NCI-H146 treated with DMSO at 0.1 percent for 48 hours (cell line): ENCODE data around the gene ITFG1.
"Not testable (repeated sequence)": the region's sequence is repeated elsewhere in the genome, so short reads cannot be mapped to it uniquely, and the experiment has no call there.

Source experiments
- DNase-seq: peaks from one replicate; lab custom pipeline; 2025; ENCODE audit not compliant: unreplicated experiment; lab: John Stamatoyannopoulos, UW

Gene ITFG1

DNA sequence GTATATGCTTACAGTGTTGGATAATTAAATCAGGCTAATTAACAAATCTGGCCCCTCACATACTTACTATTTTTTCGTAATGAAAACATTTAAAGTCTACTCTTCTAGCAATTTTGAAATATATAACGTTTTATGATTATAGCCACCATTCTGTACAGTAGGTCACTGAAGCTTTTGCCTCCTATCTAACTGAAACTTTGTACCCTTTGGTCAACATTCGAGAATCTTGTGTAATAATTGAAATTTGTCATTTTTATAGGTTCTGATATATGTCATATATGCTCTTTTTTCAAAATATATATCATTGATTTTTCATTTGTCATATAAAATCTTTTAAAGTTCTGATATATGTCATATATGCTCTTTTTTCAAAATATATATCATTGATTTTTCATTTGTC, 12.9 kb upstream of the ITFG1 start:
- no peak for DNase-seq

DNA sequence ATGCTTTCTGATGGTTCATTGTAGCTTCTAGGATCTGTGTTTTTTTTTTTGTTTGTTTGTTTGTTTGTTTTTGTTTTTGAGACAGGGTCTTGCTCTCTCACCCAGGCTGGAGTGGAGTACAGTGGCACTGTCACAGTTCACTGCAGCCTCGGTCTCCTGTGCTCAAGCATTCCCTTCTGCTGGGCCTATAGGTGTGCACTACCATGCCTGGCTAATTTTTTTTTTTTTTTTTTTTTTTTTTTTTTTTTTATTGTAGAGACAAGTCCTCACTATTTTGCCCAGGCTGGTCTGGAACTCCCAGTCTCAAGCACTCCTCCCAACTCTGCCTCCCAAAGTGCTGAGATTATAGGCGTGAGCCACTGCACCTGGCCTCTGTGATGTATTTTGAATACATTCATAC, 12.1 kb upstream of the ITFG1 start:
- DNase-seq: not testable (repeated sequence)

DNA sequence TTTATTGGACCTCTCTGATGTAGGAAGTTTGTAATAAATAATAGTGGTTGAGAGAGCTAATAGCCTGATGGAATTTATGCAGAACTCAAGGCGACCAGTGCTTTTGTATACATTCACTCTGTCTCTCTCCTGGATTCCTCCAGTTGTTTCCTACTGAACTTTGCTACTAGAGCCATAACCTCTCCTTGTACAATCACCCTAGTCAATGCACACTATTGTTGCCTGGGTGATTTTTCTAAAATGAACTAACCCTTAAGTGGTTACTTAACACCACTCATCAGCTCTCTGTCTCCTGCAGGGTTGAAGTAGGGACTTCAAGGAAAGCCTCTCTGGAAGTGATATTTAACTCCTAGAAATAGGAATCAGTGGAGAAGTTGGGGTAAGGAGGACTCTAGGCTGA, 9.9 kb upstream of the ITFG1 start:
- no peak for DNase-seq

DNA sequence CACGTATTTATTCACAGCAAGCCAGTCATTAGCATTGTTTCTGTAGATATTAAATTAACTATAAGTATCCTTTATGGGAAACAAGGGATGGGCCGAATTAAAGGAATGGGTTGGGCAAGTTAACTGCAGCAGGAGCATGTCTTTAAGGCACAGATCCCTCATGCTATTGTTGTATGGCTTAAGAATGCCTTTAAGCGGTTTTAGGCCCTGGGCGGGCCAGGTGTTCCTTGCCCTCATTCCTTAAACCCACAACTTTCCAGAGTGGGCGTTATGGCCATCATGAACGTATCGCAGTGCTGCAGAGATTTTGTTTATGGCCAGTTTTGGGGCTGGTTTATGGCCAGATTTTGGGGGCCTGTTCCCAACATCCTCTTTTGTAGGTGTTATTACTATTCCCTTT, 9.3 kb upstream of the ITFG1 start:
- DNase-seq: no peak

DNA sequence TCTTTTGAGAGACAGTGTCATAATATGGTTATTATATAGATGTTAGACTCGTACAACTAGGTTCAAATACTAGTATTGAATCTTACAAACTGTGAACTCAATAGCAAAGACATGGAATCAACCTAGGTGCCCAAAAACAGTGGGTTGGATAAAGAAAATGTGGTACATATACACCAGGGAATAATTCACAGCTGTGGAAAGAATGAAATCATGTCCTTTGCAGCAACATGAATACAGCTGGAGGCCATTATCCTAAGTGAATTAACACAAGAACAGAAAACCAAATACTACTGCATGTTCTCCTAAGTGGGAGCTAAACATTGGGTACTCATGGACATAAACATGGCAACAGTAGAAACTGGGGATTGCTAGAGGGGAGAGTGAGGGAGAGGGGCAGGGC, 8.4 kb upstream of the ITFG1 start:
- DNase-seq: no peak

DNA sequence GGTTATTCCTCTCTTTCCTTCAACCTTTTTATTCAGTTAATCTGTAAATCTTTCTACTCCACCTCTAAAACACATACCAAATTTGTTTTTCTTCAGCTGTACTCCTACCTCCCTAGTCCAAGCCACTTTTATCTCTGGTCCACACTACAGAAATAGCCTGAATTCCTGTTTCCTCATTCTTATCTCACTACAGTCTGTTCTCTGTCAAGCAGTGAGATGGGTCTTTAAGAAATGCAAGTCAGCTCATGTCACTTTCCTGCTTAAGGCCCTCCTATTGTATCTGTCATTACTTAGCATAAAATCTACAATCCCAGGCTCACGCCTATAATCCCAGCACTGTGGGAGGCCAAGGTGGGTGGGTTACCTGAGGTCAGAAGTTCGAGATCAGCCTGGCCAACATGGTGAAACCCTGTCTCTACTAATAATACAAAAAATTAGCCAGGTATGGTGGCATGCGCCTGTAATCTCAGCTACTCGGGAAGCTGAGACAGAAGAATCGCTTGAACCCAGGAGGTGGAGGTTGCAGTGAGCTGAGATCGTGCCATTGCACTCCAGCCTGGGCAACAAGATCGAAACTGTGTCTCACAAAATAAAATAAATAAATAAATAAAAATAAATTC, 7.3 kb upstream of the ITFG1 start:
- not testable (repeated sequence) for DNase-seq

DNA sequence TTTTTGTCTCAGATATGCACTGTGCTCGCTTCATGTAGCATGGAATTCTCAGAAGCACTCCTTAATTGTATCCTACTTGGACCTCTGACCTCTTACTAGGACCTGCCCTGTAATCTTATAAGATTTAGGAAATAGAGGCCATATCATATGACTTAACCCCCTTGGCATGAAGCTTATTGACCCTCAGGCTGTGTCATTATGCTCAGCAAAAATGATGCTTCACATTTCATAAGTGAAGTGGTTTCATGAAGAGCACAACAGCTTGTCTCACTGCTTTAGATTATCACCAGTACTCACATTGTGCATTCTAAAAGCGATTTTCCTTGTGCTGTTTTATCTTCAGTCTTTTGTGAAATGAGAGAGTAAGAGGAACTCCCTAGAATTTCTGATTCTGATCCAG, 6.6 kb upstream of the ITFG1 start:
- no peak for DNase-seq

DNA sequence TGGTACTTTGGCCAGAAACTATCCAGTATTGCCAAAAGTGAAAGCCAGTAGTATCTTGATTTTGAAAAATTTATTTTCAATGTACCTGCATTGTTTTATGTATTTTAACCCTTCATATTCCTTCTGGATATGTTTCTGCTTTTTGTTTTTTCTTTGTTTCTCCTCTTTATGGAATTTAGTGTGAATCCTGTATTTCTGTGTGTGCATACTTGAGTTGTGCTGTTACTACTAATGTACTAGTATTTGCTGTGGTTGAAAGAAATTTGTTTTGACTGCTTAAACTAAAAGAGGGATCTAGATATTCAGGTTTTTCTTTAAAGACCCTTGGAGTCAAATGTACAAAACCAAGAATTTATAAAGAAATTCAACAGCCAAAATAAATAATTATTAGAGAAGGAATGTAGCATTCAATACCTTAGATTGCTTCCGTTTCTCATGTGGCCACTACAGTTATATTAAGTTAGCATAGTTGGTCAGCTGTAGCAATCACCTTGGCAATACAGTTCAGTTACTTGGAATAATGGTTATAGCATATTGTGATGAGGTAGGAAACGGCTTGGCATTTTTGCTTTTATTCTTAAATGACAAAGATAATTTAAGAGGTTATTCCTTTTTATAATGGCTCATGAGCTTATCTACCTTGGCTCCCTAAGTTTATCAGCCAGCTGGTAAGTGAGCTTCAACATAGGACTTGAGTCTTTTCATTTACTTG, 5.2 kb upstream of the ITFG1 start:
- no peak for DNase-seq

DNA sequence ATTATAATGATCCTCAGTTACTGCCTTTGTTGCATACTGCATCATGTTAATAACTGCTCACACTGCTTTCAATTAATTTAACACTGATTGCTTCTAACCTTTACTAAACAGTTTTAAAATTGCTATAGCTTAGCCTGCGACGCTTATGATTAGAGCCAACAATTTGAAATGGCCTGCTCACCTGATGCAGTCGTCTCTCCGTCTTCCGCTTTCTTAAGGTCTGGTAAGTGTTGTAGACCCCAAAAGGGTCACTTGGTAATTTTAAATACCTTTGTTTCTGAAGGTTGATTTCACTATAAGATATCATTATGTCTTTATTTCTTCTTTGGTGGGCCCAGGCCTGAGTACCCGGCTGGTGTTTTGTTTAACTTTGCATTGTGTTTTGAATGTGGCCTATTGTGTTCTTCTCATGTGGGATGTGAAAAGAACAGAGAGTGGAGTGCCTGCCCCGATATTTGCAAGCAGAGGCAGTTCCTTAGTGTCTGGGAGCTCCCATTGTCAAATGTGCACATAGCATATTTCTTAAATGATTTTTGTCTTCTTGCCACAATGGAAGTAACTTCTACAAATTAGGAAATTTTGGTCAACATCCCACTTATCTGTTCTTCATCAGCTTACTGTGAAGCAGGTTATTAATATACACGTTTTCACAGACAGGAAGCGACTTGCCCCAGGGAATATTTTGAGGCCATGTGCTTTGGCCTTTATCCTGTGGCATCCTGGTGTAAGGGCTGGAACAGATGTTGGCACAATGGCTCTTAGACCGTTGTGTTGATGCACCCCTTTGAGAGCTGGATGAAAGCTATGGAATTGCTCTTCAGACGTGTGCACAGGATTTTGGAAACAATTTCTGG, 3.1 kb upstream of the ITFG1 start:
- DNase-seq: no peak

DNA sequence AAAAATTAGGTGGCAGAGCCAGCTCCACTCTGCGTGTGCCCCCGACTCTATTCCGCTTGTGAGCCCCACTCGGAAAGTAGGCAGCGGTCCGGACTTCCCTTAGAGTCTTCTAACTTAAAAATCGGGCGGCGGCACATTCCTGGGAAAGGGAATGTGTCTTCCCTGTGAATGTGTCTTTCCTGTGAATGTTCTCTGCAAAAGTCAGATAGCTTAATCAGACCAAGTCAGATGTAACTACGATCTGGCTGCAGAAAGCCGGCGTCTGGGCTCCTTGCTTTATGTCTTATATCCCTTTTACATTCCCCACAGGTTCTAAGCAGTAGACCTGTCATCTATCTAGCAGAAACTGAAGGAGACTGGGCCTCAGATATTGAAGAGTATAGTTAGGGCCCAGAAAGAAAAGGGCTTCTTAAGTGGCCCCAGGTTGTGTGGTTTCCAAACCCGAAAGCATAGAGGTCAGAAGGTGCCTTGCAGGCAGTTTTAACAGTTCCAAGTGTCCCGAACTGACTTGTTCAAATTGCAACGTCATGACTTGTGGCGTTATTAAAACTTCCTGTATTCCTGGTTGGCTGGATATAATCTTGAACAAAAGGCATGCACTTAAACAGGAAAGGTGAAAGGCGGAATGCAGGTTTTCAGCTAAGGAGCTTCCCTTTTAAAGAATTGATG, 869 bp upstream of the ITFG1 start:
- peak; percentile 2 for DNase-seq

DNA sequence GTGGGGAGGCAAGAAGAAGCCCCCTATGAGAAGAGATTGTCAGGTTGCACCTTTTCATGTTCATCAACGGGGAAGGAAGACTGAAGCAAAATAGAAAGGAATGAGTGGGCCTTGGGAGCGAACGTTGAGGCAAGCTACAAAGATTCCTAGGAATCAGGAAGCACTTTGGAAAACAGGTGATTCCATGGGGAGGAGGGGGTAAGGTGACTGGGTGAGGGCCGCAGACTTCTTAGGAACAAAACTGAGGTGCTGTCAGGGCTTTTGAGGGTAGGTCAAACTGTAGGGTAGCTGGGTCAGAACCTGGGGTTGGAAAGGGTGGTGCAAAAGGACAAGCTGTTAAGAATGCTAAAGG, 528 bp downstream of the ITFG1 start:
- DNase-seq: no peak

DNA sequence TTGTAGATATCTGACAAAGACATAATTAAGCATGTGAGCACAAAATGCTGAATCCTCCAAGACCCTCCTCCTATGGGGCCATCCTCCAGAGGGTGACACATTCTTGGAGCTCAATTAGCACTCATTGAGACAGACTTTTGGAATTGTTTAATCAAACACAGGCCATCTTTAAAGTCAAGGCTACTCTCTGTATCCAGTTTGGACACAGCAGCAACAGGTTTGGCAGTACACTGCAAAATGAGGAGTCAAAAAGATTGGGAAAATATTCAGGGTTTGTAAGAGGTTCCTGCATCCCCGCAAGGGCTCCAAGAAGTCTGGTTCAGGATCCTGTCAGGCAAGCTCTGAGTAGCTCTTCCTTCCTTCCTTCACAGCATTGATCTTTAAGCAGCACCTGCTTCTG, 1.3 kb downstream of the ITFG1 start:
- no peak for DNase-seq

DNA sequence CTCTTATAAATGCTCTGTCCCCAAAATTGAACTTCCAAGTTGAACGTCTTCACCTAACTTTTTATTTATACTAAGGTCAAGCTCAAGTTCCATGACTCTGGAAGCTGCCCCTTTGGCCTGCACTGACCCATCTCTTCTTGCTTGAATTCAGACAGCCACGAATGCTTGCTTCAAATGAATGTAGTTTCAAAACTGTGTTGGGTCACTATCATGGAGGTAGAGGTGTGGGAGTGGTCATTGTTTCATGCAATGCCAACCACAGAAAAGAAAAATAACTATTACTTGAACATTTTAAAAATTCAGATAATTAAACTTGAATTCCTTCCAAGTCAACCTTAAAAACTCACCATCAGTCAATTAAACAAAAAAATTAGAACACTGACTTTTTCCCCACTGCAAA, 2.5 kb downstream of the ITFG1 start:
- no peak for DNase-seq

DNA sequence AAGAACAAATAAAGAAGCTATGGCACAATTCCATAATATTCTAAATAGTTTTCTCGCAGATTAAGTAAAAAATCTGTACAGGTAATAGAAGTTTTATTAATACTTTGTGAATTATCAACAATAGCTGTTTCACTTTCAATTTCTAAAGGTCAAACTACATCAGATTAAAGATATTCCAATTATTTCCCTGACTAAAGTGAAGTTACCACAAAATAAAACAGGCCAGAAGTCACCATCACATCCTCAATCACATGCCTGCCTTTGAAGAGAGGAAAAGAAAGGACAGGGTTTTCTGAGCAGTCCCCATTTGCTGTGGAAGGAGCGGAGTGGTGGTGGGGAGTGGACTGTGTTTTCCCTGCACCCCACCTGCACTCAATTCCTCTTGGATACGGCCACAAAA, 11.1 kb downstream of the ITFG1 start:
- DNase-seq: no peak

DNA sequence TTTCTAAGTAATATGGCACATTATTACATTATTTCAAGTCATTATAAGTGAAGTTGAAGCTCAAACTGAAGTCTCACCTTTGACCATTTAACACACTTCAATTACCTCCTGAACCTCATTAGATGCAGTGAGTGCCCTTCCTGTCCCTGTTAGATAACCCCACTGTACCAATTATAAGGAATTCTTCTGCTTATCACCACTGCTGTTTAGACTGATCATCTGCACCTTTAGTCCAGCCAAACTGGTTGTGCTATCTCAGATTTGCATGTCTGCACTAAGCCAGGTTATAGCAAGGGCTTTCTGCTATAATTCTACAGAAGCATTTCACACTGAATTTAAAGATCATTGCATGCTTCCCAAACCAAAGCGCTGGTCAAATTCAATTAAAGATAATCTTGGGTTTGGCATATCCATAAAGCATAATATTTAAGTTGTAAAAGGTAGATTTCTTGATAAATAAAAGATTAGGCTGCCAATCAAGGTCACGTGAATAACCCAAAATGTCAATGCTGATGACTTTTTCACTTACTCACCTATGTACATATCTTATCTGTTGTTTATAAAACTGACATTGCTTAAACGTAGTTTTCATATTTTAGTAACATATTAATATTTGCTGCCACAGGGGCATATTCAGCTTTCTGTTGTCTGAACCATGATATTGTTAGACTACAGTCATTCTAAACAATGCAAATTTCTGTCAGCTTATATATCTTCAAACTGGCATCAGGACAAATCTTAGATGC, 11.9 kb downstream of the ITFG1 start:
- no peak for DNase-seq

DNA sequence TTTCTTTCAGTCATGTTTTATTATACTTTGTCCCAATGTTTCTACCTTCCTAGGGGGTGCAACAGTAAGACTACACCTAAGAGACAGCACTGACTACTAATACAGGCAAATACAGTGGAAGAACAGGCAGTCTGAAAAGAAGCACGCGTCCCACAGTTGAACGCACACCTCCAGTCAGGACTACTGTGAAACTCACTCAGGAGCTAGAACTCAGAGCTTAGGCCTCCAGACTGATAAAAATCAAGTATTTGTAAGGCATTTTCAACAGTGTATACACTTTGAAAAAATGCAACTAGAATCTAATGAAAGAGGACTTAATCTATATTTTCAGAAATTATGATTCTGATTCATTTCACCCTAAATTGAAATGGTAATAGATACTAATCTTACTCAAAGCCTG, 14.4 kb downstream of the ITFG1 start:
- no peak for DNase-seq

DNA sequence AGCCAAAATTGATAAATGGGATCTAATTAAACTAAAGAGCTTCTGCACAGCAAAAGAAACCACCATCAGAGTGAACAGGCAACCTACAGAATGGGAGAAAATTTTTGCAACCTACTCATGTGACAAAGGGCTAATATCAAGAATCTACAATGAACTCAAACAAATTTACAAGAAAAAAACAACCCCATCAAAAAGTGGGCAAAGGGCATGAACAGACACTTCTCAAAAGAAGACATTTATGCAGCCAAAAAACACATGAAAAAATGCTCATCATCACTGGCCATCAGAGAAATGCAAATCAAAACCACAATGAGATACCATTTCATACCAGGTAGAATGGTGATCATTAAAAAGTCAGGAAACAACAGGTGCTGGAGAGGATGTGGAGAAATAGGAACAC, 18.0 kb downstream of the ITFG1 start:
- DNase-seq: not testable (repeated sequence)

DNA sequence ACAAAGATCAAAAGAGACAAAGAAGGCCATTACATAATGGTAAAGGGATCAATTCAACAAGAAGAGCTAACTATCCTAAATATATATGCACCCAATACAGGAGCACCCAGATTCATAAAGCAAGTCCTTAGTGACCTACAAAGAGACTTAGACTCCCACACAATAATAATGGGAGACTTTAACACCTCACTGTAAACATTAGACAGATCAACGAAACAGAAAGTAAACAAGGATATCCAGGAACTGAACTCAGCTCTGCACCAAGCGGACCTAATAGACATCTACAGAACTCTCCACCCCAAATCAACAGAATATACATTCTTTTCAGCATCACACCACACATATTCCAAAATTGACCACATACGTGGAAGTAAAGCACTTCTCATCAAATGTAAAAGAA, 20.8 kb downstream of the ITFG1 start:
- DNase-seq: not testable (repeated sequence)

DNA sequence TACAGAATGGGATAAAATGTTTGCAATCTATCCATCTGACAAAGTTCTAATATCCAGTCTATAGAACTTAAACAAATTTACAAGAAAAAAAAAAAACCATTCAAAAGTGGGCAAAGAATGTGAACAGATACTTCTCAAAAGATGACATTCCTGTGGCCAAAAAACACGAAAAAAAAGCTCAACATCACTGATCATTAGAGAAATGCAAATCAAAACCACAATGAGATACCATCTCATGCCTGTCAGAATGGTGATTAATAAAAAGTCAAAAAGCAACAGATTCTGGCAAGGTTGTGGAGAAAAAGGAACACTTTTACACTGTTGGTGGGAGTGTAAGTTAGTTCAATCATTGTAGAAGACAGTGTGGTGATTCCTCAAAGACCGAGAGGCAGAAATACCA, 26.6 kb downstream of the ITFG1 start:
- not testable (repeated sequence) for DNase-seq

DNA sequence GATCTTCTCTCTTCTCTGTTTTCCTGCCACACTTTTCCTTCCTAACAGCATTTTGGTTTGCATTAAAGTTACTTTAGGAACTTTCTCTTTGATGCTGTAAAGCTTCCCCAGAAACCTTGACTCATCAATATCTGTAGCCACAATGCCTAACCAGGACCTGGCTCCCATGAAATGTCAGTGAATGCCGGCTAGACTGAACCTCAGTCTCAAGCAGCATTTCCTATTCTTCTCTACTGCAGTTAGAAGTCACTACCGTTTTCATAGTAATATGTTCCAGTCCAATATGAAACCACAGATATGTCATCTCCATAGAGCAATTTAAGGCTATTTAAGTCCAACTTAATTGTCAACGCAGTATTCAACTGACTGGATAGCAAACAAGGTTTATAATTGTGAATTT, 28.9 kb downstream of the ITFG1 start:
- DNase-seq: peak; percentile 66

DNA sequence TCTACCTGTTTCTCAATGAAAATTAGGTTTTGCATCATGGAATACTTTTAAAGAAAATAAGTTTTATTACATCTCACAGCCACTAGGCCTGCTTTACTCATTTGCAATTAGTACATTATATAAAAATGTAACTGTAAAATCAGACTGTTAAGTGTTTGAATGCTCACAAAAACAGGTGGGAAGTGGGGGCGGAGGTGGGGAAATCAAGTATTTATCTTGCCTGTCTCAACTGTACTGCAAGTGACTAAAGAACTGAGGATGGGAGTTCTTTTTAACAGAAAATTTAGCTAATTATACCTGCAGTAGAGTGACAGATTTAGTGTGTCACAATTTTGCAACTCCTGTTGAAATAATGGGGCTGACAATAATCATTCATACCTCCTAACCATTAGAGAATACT, 34.1 kb downstream of the ITFG1 start:
- no peak for DNase-seq
